Measurements from ENCODE around the gene RNF125. TPM values are rescaled to one million over a fixed set of nuclear protein-coding genes. Genes with fewer than 3 reads are reported as not detected.

Gene RNF125
- 4.4 TPM for total RNA-seq

DNA sequence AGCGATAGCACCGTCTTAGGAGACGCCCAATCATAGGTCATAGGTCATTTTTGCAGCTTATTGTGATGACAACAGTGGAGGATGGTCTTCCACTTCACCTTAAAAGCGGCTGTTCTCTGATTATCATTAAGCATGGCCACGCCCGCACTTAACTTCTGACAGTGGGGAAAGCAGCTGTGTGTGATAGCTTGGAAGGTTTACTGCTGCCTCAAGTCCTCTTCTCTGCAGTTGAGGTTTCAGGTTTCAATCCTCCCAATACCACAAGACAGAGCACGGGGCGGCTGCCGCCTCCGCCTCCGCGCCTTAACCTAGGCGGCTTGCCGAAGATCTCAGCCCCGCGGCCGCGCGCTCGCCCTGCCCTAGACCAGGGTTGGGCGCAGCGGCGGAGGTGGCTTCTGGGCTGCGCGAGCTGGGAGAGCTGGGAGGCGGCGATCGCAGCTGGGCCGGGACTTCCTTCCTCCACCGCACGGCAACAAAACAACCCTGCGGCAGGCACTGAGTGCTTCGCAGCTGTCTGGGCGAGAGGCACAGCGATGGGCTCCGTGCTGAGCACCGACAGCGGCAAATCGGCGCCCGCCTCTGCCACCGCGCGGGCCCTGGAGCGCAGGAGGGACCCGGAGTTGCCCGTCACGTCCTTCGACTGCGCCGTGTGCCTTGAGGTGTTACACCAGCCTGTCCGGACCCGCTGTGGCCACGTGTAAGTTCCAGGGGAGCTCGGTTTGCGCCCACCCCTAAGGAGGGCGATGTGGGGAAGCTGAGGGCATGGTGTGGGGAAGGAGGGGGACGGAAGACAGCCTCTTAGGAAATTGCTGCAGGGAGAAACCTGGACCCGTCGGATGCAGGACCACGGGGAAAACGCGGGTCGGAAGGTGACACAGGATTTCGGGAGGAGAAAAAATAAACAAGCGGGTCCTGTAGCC is at the start of gene RNF125:
Gene RNF125, plus strand, starts transcription at position 495 of the 920 bp plus-strand sequence. Its CDS starts 39 bp downstream, at position 534.

DNA sequence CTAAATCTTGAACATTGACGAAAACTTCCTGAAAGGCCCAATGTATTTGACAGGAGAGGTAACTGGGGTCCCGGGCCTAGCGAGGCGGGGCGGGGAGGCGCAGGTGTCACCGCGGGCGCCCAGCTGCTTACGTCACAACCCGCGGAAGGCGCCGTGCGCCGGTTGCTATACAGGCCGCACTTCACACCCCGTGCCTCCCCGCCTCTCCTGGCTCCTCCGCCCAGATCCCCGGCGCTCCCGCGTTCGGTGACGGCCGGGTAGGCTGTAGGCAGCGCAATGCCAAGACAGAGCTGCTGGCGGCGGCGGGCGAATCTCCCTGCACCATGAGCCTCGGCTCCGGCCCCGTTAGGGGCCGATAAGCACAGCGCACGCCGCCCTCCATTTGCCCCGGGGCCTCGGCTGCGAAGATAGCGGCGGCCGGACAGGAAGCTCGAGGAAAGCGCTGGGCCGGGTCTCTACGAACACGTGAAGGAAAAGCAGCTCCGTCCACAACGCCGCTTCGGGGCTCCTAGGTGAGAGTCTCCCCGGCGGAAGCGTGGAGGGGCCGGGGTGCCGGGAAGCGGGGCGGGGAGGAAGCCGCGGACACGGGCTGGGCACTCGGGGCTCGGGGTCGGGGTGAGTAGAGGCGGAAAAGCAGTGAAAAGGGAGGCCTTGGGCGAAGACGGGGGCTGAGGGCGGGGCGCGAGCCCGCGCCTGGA is 73.2 kb downstream of the RNF125 start, which contains the start of gene RNF138:
Gene RNF138, plus strand, starts transcription at position 151 of the 698 bp plus-strand sequence. CDS start 903 bp downstream, outside the sequence.

Other genes starting within 250 kb of the RNF125 start
- 79.4 TPM for gene TRAPPC8, start 75.7 kb upstream of the RNF125 start, total RNA-seq
- gene RNF138, start 73.0 kb downstream of the RNF125 start, total RNA-seq, result 60.7 TPM
- gene MEP1B, start 171.2 kb downstream of the RNF125 start, total RNA-seq, result 0.23 TPM